Subcutaneous abdominal adipose tissue (tissue), 5 donors: ENCODE results near the gene WNT3.
"Not testable (repeated sequence)": the region's sequence is repeated elsewhere in the genome, so short reads cannot be mapped to it uniquely, and the experiment has no call there.

ENCODE experiments used
- H3K27ac ChIP-seq: one replicate; pipeline ENCODE4 v1.7.0; 2013; ENCODE audit warnings: low read depth, mild to moderate bottlenecking, inconsistent platforms, low read length, moderate library complexity
- H3K27me3 ChIP-seq, 5 donors: one replicate each; pipeline ENCODE4 v1.7.0; 2013; ENCODE audit warnings: low read length in 5 of 5, inconsistent platforms in 1 of 5; ENCODE audit not compliant: control insufficient read depth in 5 of 5, insufficient read depth in 4 of 5
- H3K36me3 ChIP-seq, 5 donors: one replicate each; pipeline ENCODE4 v1.7.0; 2013; ENCODE audit warnings: low read length in 5 of 5; ENCODE audit not compliant: control insufficient read depth in 5 of 5, insufficient read depth in 5 of 5
- H3K4me1 ChIP-seq, 5 donors: one replicate each; pipeline ENCODE4 v1.7.0; 2013; ENCODE audit warnings: low read length in 5 of 5, mild to moderate bottlenecking in 3 of 5, moderate library complexity in 1 of 5; ENCODE audit not compliant: control insufficient read depth in 5 of 5, insufficient read depth in 5 of 5
- H3K4me3 ChIP-seq, 5 donors: one replicate each; pipeline ENCODE4 v1.7.0; 2013; ENCODE audit warnings: low read length in 5 of 5, low read depth in 1 of 5
- H3K9ac ChIP-seq, 5 donors: one replicate each; pipeline ENCODE4 v1.7.0; 2013; ENCODE audit warnings: low read length in 5 of 5, mild to moderate bottlenecking in 4 of 5, moderate library complexity in 3 of 5
- H3K9me3 ChIP-seq, 5 donors: one replicate each; pipeline ENCODE4 v1.7.0; 2013; ENCODE audit warnings: low read length in 5 of 5; ENCODE audit not compliant: control insufficient read depth in 5 of 5
- donor health status: healthy.
- donor health status: healthy.
- donor health status: healthy.
- donor health status: healthy.
- donor health status: healthy.

The WNT3 gene

DNA sequence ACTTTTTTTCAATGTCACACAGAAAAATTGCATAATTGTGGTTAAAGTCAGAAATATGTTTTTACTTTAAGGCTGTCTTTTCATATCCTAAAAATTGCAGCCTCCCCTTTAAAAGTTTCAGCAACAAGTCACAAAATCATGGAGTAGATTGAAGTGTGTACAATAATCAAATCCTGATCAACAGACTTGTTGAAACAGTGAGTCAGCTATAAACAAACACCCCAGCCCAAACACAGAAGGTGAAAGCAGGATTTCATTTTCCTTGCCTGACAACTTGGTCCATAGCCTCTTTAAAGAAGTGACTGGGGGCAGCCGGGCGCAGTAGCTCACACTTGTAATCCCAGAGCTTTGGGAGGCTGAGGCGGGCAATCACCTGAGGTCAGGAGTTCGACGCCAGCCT lies 59.9 kb downstream of the WNT3 start:
- Histone ChIP-seq H3K9me3 (no peaks in the 10 kb centered on the region), H3K9ac (no peak overlapping the region), H3K27ac (no peak overlapping the region), H3K4me1 (no peaks in the 10 kb centered on the region), H3K36me3 (peaks cover 23 to 50% (median 27%) of the 10 kb centered on the region in 5 donors), H3K27me3 (no peaks in the 10 kb centered on the region), H3K4me3 (no peak overlapping the region)

- H3K27ac ChIP-seq, H3K9me3 ChIP-seq, H3K27me3 ChIP-seq, H3K4me1 ChIP-seq, H3K4me3 ChIP-seq, H3K9ac ChIP-seq: not testable (repeated sequence)
- H3K36me3 ChIP-seq = peaks cover 23 to 57% (median 32%) of the 10 kb centered on the region in 5 donors
These were observed 60.9 kb downstream of the WNT3 start for GRCh38 chr17:46757588-46757987.

GRCh38 chr17:46756861-46757260 lies 61.6 kb downstream of the WNT3 start:
- Histone ChIP-seq H3K27me3 (no peaks in the 10 kb centered on the region), H3K36me3 (peaks cover 27 to 65% (median 40%) of the 10 kb centered on the region in 5 donors), H3K9me3 (no peaks in the 10 kb centered on the region), H3K4me1 (no peaks in the 10 kb centered on the region), H3K4me3 (no peak overlapping the region), H3K9ac (no peak overlapping the region), H3K27ac (no peak overlapping the region)

GRCh38 chr17:46756081-46756735 lies 62.3 kb downstream of the WNT3 start:
- Histone ChIP-seq H3K9ac (no peak overlapping the region), H3K36me3 (peaks cover 34 to 71% (median 45%) of the 10 kb centered on the region in 5 donors), H3K9me3 (no peaks in the 10 kb centered on the region), H3K4me1 (no peaks in the 10 kb centered on the region), H3K4me3 (no peak overlapping the region), H3K27ac (no peak overlapping the region), H3K27me3 (no peaks in the 10 kb centered on the region)

- Histone ChIP-seq H3K9me3 (no peaks in the 10 kb centered on the region), H3K9ac (no peak overlapping the region), H3K4me1 (no peaks in the 10 kb centered on the region), H3K27me3 (no peaks in the 10 kb centered on the region), H3K36me3 (peaks cover 34 to 72% (median 48%) of the 10 kb centered on the region in 5 donors), H3K27ac (no peak overlapping the region), H3K4me3 (no peak overlapping the region)
These were observed 64.7 kb downstream of the WNT3 start for GRCh38 chr17:46753776-46754175.

DNA sequence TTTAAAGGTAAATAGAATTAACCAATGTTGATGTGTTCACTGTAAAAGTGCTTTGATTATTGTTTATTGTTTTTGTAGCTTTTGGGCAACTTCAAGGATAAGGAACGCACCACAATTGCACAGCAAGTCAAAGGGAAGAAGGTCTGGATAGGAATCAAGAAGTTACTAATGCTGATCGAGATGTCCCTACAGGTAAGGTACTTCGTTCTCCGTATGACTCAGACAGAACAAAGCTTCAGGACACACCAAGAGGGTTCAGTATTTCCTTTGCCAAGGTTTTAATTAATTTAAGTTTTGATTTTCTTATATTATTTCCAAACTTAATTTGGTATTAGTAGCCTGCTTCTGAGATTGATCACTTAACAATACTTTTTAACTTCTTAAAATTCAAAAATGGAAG lies 67.1 kb downstream of the WNT3 start:
- H3K36me3 ChIP-seq = peaks cover 30 to 56% (median 42%) of the 10 kb centered on the region in 5 donors
- H3K9me3 ChIP-seq = no peaks in the 10 kb centered on the region
- no peaks in the 10 kb centered on the region for H3K4me1 ChIP-seq
- no peaks in the 10 kb centered on the region for H3K27me3 ChIP-seq
- H3K27ac ChIP-seq = no peak overlapping the region
- H3K4me3 ChIP-seq = no peak overlapping the region
- no peak overlapping the region for H3K9ac ChIP-seq

GRCh38 chr17:46745376-46745775 lies 73.1 kb downstream of the WNT3 start:
- Histone ChIP-seq H3K9me3 (no peaks in the 10 kb centered on the region), H3K4me1 (no peaks in the 10 kb centered on the region)

GRCh38 chr17:46744441-46744840 lies 74.1 kb downstream of the WNT3 start:
- H3K9ac ChIP-seq = no peak overlapping the region
- H3K4me3 ChIP-seq = no peak overlapping the region
- H3K4me1 ChIP-seq = no peaks in the 10 kb centered on the region
- peaks cover 0 to 14% (median 3%) of the 10 kb centered on the region in 5 donors for H3K36me3 ChIP-seq
- no peaks in the 10 kb centered on the region for H3K27me3 ChIP-seq
- no peaks in the 10 kb centered on the region for H3K9me3 ChIP-seq
- H3K27ac ChIP-seq = no peak overlapping the region

More at GRCh38 chr17:46745376-46745775, 73.1 kb downstream of the WNT3 start:
- H3K27ac ChIP-seq = no peak overlapping the region
- no peak overlapping the region for H3K4me3 ChIP-seq
- peaks cover 3 to 21% (median 6%) of the 10 kb centered on the region in 5 donors for H3K36me3 ChIP-seq
- no peak overlapping the region for H3K9ac ChIP-seq
- no peaks in the 10 kb centered on the region for H3K27me3 ChIP-seq

DNA sequence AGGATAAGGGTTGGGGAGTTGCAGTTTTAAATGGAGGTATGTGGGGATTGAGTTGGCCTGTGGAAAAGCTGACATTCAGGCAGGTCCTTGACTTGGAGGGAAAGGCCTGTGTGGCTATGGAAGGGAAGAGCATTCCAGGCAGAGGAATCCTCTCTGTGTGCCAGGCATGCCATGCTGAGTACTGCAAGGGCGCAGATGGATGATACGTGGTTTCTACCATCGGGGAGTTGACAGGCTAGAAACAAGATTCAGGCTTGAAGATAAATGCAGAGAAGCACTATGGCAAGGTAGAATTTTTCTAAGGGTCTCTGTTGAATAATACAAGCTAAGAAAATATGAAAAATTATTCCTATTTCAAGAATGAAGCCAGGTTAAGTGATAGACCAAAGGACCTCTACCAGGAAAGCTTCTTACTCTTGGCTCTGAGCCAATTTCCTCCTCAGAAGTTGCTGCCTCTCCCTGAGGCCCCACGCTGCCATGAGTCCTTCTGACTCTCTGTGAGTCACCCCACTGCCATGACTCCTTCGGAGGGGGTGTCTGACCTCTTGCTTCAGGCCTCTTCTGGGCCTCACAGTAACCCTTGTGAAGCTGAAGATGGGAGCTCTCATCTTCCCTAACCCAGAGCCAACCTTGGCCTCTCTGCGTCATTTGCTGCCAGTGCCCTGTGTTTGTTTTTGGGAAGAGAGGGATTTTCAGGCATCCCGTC lies 75.8 kb downstream of the WNT3 start:
- no peaks in the 10 kb centered on the region for H3K9me3 ChIP-seq
- peaks cover 0 to 16% (median 3%) of the 10 kb centered on the region in 5 donors for H3K36me3 ChIP-seq
- H3K9ac ChIP-seq = no peak overlapping the region
- no peaks in the 10 kb centered on the region for H3K27me3 ChIP-seq
- no peak overlapping the region for H3K27ac ChIP-seq
- no peaks in the 10 kb centered on the region for H3K4me1 ChIP-seq
- H3K4me3 ChIP-seq = no peak overlapping the region

GRCh38 chr17:46741122-46741730 lies 77.3 kb downstream of the WNT3 start:
- no peaks in the 10 kb centered on the region for H3K9me3 ChIP-seq
- H3K9ac ChIP-seq = no peak overlapping the region
- H3K27ac ChIP-seq = no peak overlapping the region
- H3K4me1 ChIP-seq = no peaks in the 10 kb centered on the region
- peaks cover 0 to 16% (median 3%) of the 10 kb centered on the region in 5 donors for H3K36me3 ChIP-seq
- H3K4me3 ChIP-seq = no peak overlapping the region
- H3K27me3 ChIP-seq = no peaks in the 10 kb centered on the region
